H1 (cell line): ENCODE results near the gene UFD1. TPM values are rescaled to one million over a fixed set of nuclear protein-coding genes. Genes with fewer than 3 reads are reported as not detected.
A peak's percentile ranks its signal among the peaks of the same experiment; 100 is the strongest.

ENCODE experiments used
- CTCF ChIA-PET: fragments of 300-600 bp; sonication (Branson Sonifier 250); formaldehyde crosslinking; loops from one replicate; lab custom pipeline; 2021; ENCODE audit not compliant: partially characterized antibody; lab: Charles Lee
- POLR2A ChIA-PET: fragments of 300-600 bp; sonication (Branson Sonifier 250); formaldehyde crosslinking; loops from one replicate; lab custom pipeline; 2021; ENCODE audit warnings: inconsistent platforms; ENCODE audit not compliant: partially characterized antibody; lab: Charles Lee
- DNase-seq, 2 experiments: peaks; one replicate each; pipeline versions ENCODE4 v3.0.0 to v3.0.0-alpha.2; 2010 to 2022; ENCODE audit warnings: low spot score in 2 of 2, low read depth in 1 of 2, mixed read lengths in 1 of 2
- FAIRE-seq: peaks from 2 replicates; lab custom pipeline; 2011; peaks lifted over from hg19 to GRCh38; lab: Jason Lieb, UNC
- H2AFZ ChIP-seq: 2 replicates; pipeline ENCODE4 v1.8.1; 2012; ENCODE audit warnings: low read length, inconsistent platforms
- H2AK5ac ChIP-seq: 2 replicates; pipeline ENCODE4 v1.6.1; 2013; ENCODE audit warnings: low read depth, low read length
- H2BK120ac ChIP-seq: replicated peaks from 2 replicates; pipeline ENCODE3; 2013; ENCODE audit warnings: low read depth, low read length, inconsistent platforms
- H2BK12ac ChIP-seq: 2 replicates; pipeline ENCODE4 v1.6.1; 2013; ENCODE audit warnings: low read depth, low read length
- H2BK15ac ChIP-seq: 2 replicates; pipeline ENCODE4 v1.6.1; 2013; ENCODE audit warnings: low read length
- H2BK20ac ChIP-seq: 2 replicates; pipeline ENCODE4 v1.6.1; 2013; ENCODE audit warnings: low read length
- H2BK5ac ChIP-seq: 2 replicates; pipeline ENCODE4 v1.6.1; 2013; ENCODE audit warnings: low read depth, low read length
- H3K14ac ChIP-seq: 2 replicates; pipeline ENCODE4 v1.6.1; 2013; ENCODE audit warnings: inconsistent platforms; ENCODE audit not compliant: insufficient read length
- H3K18ac ChIP-seq: 2 replicates; pipeline ENCODE4 v1.6.1; 2013; ENCODE audit warnings: low read length; ENCODE audit errors: extremely low read depth
- H3K23ac ChIP-seq: 2 replicates; pipeline ENCODE4 v1.6.1; 2013; ENCODE audit warnings: inconsistent platforms; ENCODE audit not compliant: insufficient read length
- H3K23me2 ChIP-seq: 2 replicates; pipeline ENCODE4 v1.6.1; 2013; ENCODE audit warnings: low read depth, low read length
- H3K27ac ChIP-seq: 2 replicates; pipeline ENCODE4 v1.6.1; 2011; ENCODE audit warnings: low read depth, low read length, inconsistent platforms
- H3K27me3 ChIP-seq, 4 experiments: replicated peaks in 1 of 4; 1 replicate in 1 of 4; 2 replicates in 3 of 4; pipeline versions ENCODE4 v1.6.1 to v1.8.1; 2011 to 2013; ENCODE audit warnings: low read length in 3 of 4, mild to moderate bottlenecking in 3 of 4, inconsistent platforms in 2 of 4, mixed read lengths in 2 of 4, moderate library complexity in 1 of 4; ENCODE audit not compliant: control insufficient read depth in 3 of 4, insufficient read depth in 3 of 4; ENCODE audit errors: extremely low read depth in 1 of 4
- H3K36me3 ChIP-seq, 4 experiments: 2 replicates each; pipeline versions ENCODE4 v1.6.1 to v1.8.1; 2011 to 2013; ENCODE audit warnings: mild to moderate bottlenecking in 4 of 4, low read length in 3 of 4, moderate library complexity in 2 of 4, control low read depth in 1 of 4, inconsistent platforms in 1 of 4; ENCODE audit not compliant: insufficient read depth in 4 of 4, control insufficient read depth in 2 of 4
- H3K4ac ChIP-seq: replicated peaks from 2 replicates; pipeline ENCODE3; 2013; ENCODE audit warnings: low read length, low read depth, mixed read lengths, inconsistent platforms; ENCODE audit not compliant: insufficient read length
- H3K4me1 ChIP-seq, 4 experiments: replicated peaks in 1 of 4; 1 replicate in 1 of 4; 2 replicates in 3 of 4; pipeline versions ENCODE4 v1.6.1 to v1.8.1; 2011 to 2013; ENCODE audit warnings: low read length in 3 of 4, inconsistent platforms in 2 of 4, mixed read lengths in 1 of 4; ENCODE audit not compliant: insufficient read depth in 4 of 4, control insufficient read depth in 3 of 4
- H3K4me2 ChIP-seq, 2 experiments: 2 replicates each; pipeline versions ENCODE4 v1.6.1 to v1.8.1; 2011 to 2013; ENCODE audit warnings: low read depth in 2 of 2, low read length in 2 of 2, control low read depth in 1 of 2, inconsistent platforms in 1 of 2, mild to moderate bottlenecking in 1 of 2; ENCODE audit not compliant: insufficient read depth in 1 of 2
- H3K4me3 ChIP-seq, 4 experiments: fragments of 200-600, 300-600 bp in 1 of 4; sonication (generic), shearing (Covaris generic), sonication (Bioruptor Twin) in 1 of 4; 2 replicates each; pipeline versions ENCODE4 v1.5.1 to v1.8.1; 2011 to 2016; ENCODE audit warnings: low read length in 4 of 4, low read depth in 3 of 4, control low read depth in 2 of 4, inconsistent platforms in 2 of 4, mild to moderate bottlenecking in 2 of 4, mixed read lengths in 1 of 4, moderate library complexity in 1 of 4; ENCODE audit not compliant: insufficient read depth in 2 of 4; ENCODE audit errors: extremely low read depth in 1 of 4
- H3K56ac ChIP-seq: replicated peaks from 2 replicates; pipeline ENCODE3; 2013; ENCODE audit warnings: low read depth, mild to moderate bottlenecking, mixed read lengths, low read length, inconsistent platforms; ENCODE audit not compliant: insufficient read length
- H3K79me1 ChIP-seq: 2 replicates; pipeline ENCODE4 v1.6.1; 2013; ENCODE audit warnings: low read depth, low read length, control low read depth
- H3K79me2 ChIP-seq, 2 experiments: 2 replicates each; pipeline versions ENCODE4 v1.6.1 to v1.8.1; 2012 to 2013; ENCODE audit warnings: low read length in 2 of 2, mild to moderate bottlenecking in 2 of 2, inconsistent platforms in 1 of 2; ENCODE audit not compliant: insufficient read depth in 2 of 2, control insufficient read depth in 1 of 2
- H3K9ac ChIP-seq, 4 experiments: replicated peaks in 1 of 4; 1 replicate in 1 of 4; 2 replicates in 3 of 4; pipeline versions ENCODE4 v1.6.1 to v1.8.1; 2011 to 2013; ENCODE audit warnings: low read depth in 3 of 4, low read length in 3 of 4, control low read depth in 2 of 4, mild to moderate bottlenecking in 2 of 4, moderate library complexity in 2 of 4, inconsistent platforms in 1 of 4; ENCODE audit errors: extremely low read depth in 1 of 4
- H3K9me3 ChIP-seq, 2 experiments: 2 replicates each; pipeline versions ENCODE4 v1.6.1 to v1.8.1; 2012 to 2013; ENCODE audit warnings: mild to moderate bottlenecking in 2 of 2, moderate library complexity in 2 of 2, control low read depth in 1 of 2, inconsistent platforms in 1 of 2, low read depth in 1 of 2, low read length in 1 of 2, mixed read lengths in 1 of 2; ENCODE audit not compliant: insufficient read depth in 2 of 2
- H4K20me1 ChIP-seq, 2 experiments: replicated peaks in 1 of 2; 2 replicates each; pipeline versions ENCODE3 to v1.8.1; 2011 to 2013; ENCODE audit warnings: inconsistent platforms in 2 of 2, low read length in 2 of 2, mild to moderate bottlenecking in 1 of 2; ENCODE audit not compliant: insufficient read depth in 2 of 2, control insufficient read depth in 1 of 2
- H4K5ac ChIP-seq: 2 replicates; pipeline ENCODE4 v1.6.1; 2013; ENCODE audit warnings: low read length, low read depth, mixed read lengths, inconsistent platforms; ENCODE audit not compliant: insufficient read length
- H4K8ac ChIP-seq: 2 replicates; pipeline ENCODE4 v1.8.0; 2013; ENCODE audit warnings: mild to moderate bottlenecking, moderate library complexity, low read length, inconsistent platforms; ENCODE audit not compliant: insufficient read depth; ENCODE audit errors: extremely low read depth
- H4K91ac ChIP-seq: replicated peaks from 2 replicates; pipeline ENCODE3; 2013; ENCODE audit warnings: low read length, mixed read lengths, inconsistent platforms; ENCODE audit not compliant: insufficient read length
- BACH1 ChIP-seq: IDR thresholded peaks from 2 replicates; pipeline ENCODE4 v1.6.1; 2012; ENCODE audit warnings: low read length, improper control_type of control experiment
- CBX5 ChIP-seq: fragments of 300-800, 300-1000 bp; sonication (generic); IDR thresholded peaks from 2 replicates; pipeline ENCODE4 v1.7.1; 2016; ENCODE audit warnings: antibody characterized with exemption, low read length, low read depth
- EGR1 ChIP-seq: IDR thresholded peaks from 2 replicates; pipeline ENCODE4 v1.6.1; 2011; ENCODE audit warnings: low read depth, low read length, borderline replicate concordance
- KDM1A ChIP-seq: fragments of 200-600, 300-600 bp; sonication (generic); IDR thresholded peaks from 2 replicates; pipeline ENCODE4 v1.7.1; 2016; ENCODE audit warnings: mild to moderate bottlenecking, low read length, borderline replicate concordance
- MAFK ChIP-seq: IDR thresholded peaks from 2 replicates; pipeline ENCODE4 v1.6.1; 2012; ENCODE audit warnings: low read depth, mild to moderate bottlenecking, improper control_type of control experiment, low read length
- NANOG ChIP-seq: IDR thresholded peaks from 2 replicates; pipeline ENCODE4 v1.6.1; 2011; ENCODE audit warnings: low read length, low read depth, mild to moderate bottlenecking, inconsistent platforms; ENCODE audit not compliant: insufficient read depth, poor library complexity, severe bottlenecking
- RFX5 ChIP-seq: IDR thresholded peaks from 2 replicates; pipeline ENCODE4 v1.6.1; 2011; ENCODE audit warnings: low read depth, low read length, improper control_type of control experiment, borderline replicate concordance
- RNF2 ChIP-seq: fragments of 200-900, 300-1000 bp; sonication (generic); IDR thresholded peaks from 2 replicates; pipeline ENCODE4 v1.7.1; 2016; ENCODE audit warnings: borderline replicate concordance, low read depth, mild to moderate bottlenecking, antibody characterized with exemption, low read length; ENCODE audit not compliant: poor library complexity, severe bottlenecking; ENCODE audit errors: missing control alignments
- SP1 ChIP-seq: IDR thresholded peaks from 2 replicates; pipeline ENCODE4 v1.6.1; 2011; ENCODE audit warnings: low read depth, low read length
- TBP ChIP-seq: IDR thresholded peaks from 2 replicates; pipeline ENCODE4 v1.6.1; 2011; ENCODE audit warnings: low read depth, low read length, improper control_type of control experiment
- ZNF274 ChIP-seq: IDR thresholded peaks from 2 replicates; pipeline ENCODE4 v1.7.0; 2012; ENCODE audit warnings: low read length, borderline replicate concordance; ENCODE audit errors: extremely low read depth
- WGBS, 2 experiments: shearing (Covaris generic) in 1 of 2; methylation state at CpG; one replicate each; pipeline versions ENCODE4 v1.1.6 to v1.1.7; 2013 to 2015; ENCODE audit warnings: low lambda C conversion rate in 2 of 2, mixed read lengths in 2 of 2, inconsistent platforms in 1 of 2, low coverage in 1 of 2, missing lambda C conversion rate in 1 of 2; ENCODE audit not compliant: insufficient replicate concordance in 2 of 2, insufficient coverage in 1 of 2, insufficient read length in 1 of 2; ENCODE audit errors: extremely low coverage in 1 of 2, missing lambda C conversion rate in 1 of 2; 5-methylcytosine and 5-hydroxymethylcytosine counted together
- polyA plus RNA-seq, 7 experiments: library from polyadenylated mRNA; depleted of rRNA in 3 of 7; stranded (reverse) in 5 of 7; unstranded in 2 of 7; fragments of >200 nt in 5 of 7; fragments of 200-250 nt in 2 of 7; gene quantifications; 1 replicate in 5 of 7; 2 replicates in 1 of 7; 4 replicates in 1 of 7; pipeline versions ENCODE4 v1.2.1 to v1.2.3, GENCODE V29; 2011 to 2013; ENCODE audit warnings: missing spikeins in 2 of 7, mixed read lengths in 2 of 7
- total RNA-seq: library from RNA; stranded (reverse); fragmentation: NEBNext Ultra II Directional; extraction: Animal tissue kit (Norgen Biotek cat#: 25700); gene quantifications from 2 replicates; pipeline ENCODE4 v1.2.1, GENCODE V29; 2021

Gene UFD1
- total and polyA plus RNA-seq, 2 of the 8 experiments (the other 6 are each of a cell fraction or from before 2014, with no cell fraction given) = 74.6 to 116 TPM

DNA sequence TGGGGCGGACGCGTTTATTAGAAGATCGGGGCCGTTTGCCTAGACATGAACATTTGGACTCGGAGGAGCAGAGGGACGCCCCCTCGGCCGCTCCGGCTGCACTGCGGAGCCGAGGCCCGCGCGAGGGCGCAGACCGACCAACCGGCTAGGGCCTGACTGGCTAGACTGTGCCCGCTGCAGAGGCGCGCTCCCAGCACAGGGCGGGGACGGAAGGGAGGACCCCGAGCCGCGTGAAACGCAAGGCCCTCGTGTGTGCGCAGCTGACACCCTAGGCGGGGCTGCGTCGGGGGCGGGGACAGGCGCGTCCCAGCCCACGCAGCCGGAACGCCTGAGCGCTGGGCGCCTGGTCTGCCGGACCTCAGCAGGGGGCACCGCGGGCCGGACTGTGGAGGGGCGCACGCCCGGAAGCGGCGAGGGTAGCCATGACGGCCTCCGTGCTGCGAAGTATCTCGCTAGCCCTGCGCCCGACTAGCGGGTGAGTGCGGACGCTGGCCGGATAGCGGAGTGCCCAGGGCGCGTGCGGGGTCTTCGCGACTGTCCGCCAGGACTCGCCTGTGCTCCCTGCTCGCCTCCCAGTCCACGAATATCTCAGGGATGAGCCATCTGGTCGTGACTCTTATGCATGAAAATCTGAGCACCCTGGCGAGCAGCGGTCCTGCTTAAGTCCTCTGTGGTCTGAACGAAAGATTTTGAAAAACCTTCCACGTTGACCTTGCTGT lies 46.7 kb downstream of the UFD1 start, which contains the start of gene MRPL40:
Gene MRPL40 (plus strand): TSS at position 413 of the 719 bp plus-strand sequence. CDS start 10 bp downstream, at position 423.
- Histone ChIP-seq H2BK5ac (peak within 1 kb of the TSS; percentile 36), H4K20me1 (peaks cover 15 to 18% of the 10 kb centered on the region in 2 experiments), H2AFZ (peak within 1 kb of the TSS; percentile 86; the same call in 1 of the 2 replicates), H3K23ac (no peak within 1 kb of the TSS), H3K4ac (no peak within 1 kb of the TSS), H2AK5ac (no peak within 1 kb of the TSS; the same call in 1 of the 2 replicates), H2BK120ac (peak within 1 kb of the TSS; percentile 45), H3K36me3 (peaks cover 3 to 11% (median 9%) of the 10 kb centered on the region in 4 experiments; a peak in 5 of 8 replicates), H3K23me2 (peaks cover 11% of the 10 kb centered on the region), H3K79me1 (peaks cover 8% of the 10 kb centered on the region; the same call in 1 of the 2 replicates), H4K5ac (peak within 1 kb of the TSS; percentile 92), H2BK12ac (0 out of 2 replicates have a peak within 1 kb of the TSS, but pooled peaks have one; percentile 60), H3K56ac (peak within 1 kb of the TSS; percentile 92), H3K27ac (peak within 1 kb of the TSS; percentile 66; the same call in 1 of the 2 replicates), H3K79me2 (peaks cover 27 to 38% of the 10 kb centered on the region in 2 experiments), H3K4me3 (peak within 1 kb of the TSS; percentile 77 to 89 (median 81)), H2BK15ac (0 out of 2 replicates have a peak within 1 kb of the TSS, but pooled peaks have one; percentile 95), H4K8ac (peak within 1 kb of the TSS; percentile 98; the same call in 1 of the 2 replicates), H3K14ac (no peak within 1 kb of the TSS), H3K9ac (peak within 1 kb of the TSS; percentile 80 to 98 (median 85)), H3K4me2 (peak within 1 kb of the TSS; percentile 58 to 98), H3K4me1 (peaks cover 0 to 9% (median 4%) of the 10 kb centered on the region in 4 experiments; a peak in 5 of 7 replicates), H3K18ac (peak within 1 kb of the TSS; percentile 95), H4K91ac (peak within 1 kb of the TSS; percentile 84), H2BK20ac (no peak within 1 kb of the TSS), H3K9me3 (no peaks in the 10 kb centered on the region), H3K27me3 (no peaks in the 10 kb centered on the region)
- WGBS, 2 experiments = 2% methylated on average over 56 of the region's 74 CpGs; no CpG with 5 or more reads in 1 of the 2 experiments
- DNase-seq = peak in 1 of 2 experiments; percentile 91
- POLR2A ChIA-PET = interaction anchor here (0.8 to 7.9 kb wide), 14 partner anchors 8 to 258 kb away, joined by 3 to 127 read pairs (median 4); partner anchors contain the start of genes C22orf39, CDC45, CLTCL1 and SLC25A1
- CTCF ChIA-PET = no interaction called here
- FAIRE-seq = no peak
- no peak for TF ChIP-seq ZNF274
- TF ChIP-seq SP1 = no peak
- TF ChIP-seq TBP = peak; percentile 79
- no peak for TF ChIP-seq RNF2
- no peak for TF ChIP-seq MAFK
- TF ChIP-seq RFX5 = no peak
- TF ChIP-seq NANOG = no peak
- no peak for TF ChIP-seq KDM1A
- no peak for TF ChIP-seq CBX5
- peak; percentile 82 for TF ChIP-seq BACH1
- no peak for TF ChIP-seq EGR1
